Neuronal stem cell (in vitro differentiated cells): Measurements from ENCODE around the gene SP3.

Source experiments
- DNase-seq: peaks from one replicate; pipeline ENCODE4 v3.0.0-alpha.2; 2013; ENCODE audit warnings: low spot score
- H2AFZ ChIP-seq: one replicate; pipeline ENCODE4 v1.6.1; 2013; ENCODE audit warnings: mild to moderate bottlenecking, low read length, inconsistent platforms
- H2AK5ac ChIP-seq: 2 replicates; pipeline ENCODE4 v1.6.1; 2013; ENCODE audit warnings: low read depth, mild to moderate bottlenecking, inconsistent platforms, low read length, moderate library complexity, mixed read lengths
- H2BK120ac ChIP-seq: 2 replicates; pipeline ENCODE4 v1.6.1; 2013; ENCODE audit warnings: low read depth, mild to moderate bottlenecking, inconsistent platforms, low read length, moderate library complexity, mixed read lengths
- H2BK12ac ChIP-seq: one replicate; pipeline ENCODE4 v1.6.1; 2013; ENCODE audit warnings: low read length, inconsistent platforms
- H2BK15ac ChIP-seq: 2 replicates; pipeline ENCODE4 v1.6.1; 2013; ENCODE audit warnings: mild to moderate bottlenecking, low read length, inconsistent platforms, mixed read lengths
- H2BK5ac ChIP-seq: one replicate; pipeline ENCODE4 v1.6.1; 2013; ENCODE audit warnings: inconsistent platforms, mild to moderate bottlenecking, low read length, moderate library complexity
- H3K14ac ChIP-seq: one replicate; pipeline ENCODE4 v1.6.1; 2013; ENCODE audit warnings: low read length, inconsistent platforms
- H3K18ac ChIP-seq: 2 replicates; pipeline ENCODE4 v1.6.1; 2013; ENCODE audit warnings: low read length, inconsistent platforms
- H3K23ac ChIP-seq: 2 replicates; pipeline ENCODE4 v1.6.1; 2013; ENCODE audit warnings: low read depth, mild to moderate bottlenecking, mixed read lengths, low read length, inconsistent platforms; ENCODE audit not compliant: poor library complexity
- H3K27ac ChIP-seq: replicated peaks from 3 replicates; pipeline ENCODE4 v1.5.1; 2013; ENCODE audit warnings: low read length, inconsistent platforms
- H3K27me3 ChIP-seq, 3 experiments: 2 replicates each; pipeline ENCODE4 v1.6.1; 2013; ENCODE audit warnings: low read length in 3 of 3, mild to moderate bottlenecking in 2 of 3, inconsistent platforms in 1 of 3, low read depth in 1 of 3, mixed read lengths in 1 of 3, moderate library complexity in 1 of 3; ENCODE audit not compliant: control insufficient read depth in 3 of 3, insufficient read depth in 3 of 3
- H3K36me3 ChIP-seq, 2 donors: replicated peaks in 1 of 2; 2 replicates each; pipeline ENCODE4 v1.6.1; 2013; ENCODE audit warnings: low read length in 2 of 2; ENCODE audit not compliant: control insufficient read depth in 2 of 2, insufficient read depth in 2 of 2
- H3K4ac ChIP-seq: 2 replicates; pipeline ENCODE4 v1.6.1; 2013; ENCODE audit warnings: inconsistent platforms, mild to moderate bottlenecking, low read length, moderate library complexity
- H3K4me1 ChIP-seq, 2 donors: 1 replicate in 1 of 2; 2 replicates in 1 of 2; pipeline ENCODE4 v1.6.1; 2013; ENCODE audit warnings: low read length in 2 of 2, low read depth in 1 of 2; ENCODE audit not compliant: control insufficient read depth in 2 of 2, insufficient read depth in 1 of 2
- H3K4me2 ChIP-seq: one replicate; pipeline ENCODE4 v1.6.1; 2013; ENCODE audit warnings: mild to moderate bottlenecking, low read length, inconsistent platforms; ENCODE audit not compliant: insufficient read depth, poor library complexity, severe bottlenecking
- H3K4me3 ChIP-seq, 2 donors: 2 replicates each; pipeline ENCODE4 v1.5.1; 2013; ENCODE audit warnings: low read length in 2 of 2, mild to moderate bottlenecking in 2 of 2, inconsistent platforms in 1 of 2, moderate library complexity in 1 of 2
- H3K79me1 ChIP-seq: one replicate; pipeline ENCODE4 v1.6.1; 2013; ENCODE audit warnings: low read depth, mild to moderate bottlenecking, inconsistent platforms, low read length, moderate library complexity
- H3K9ac ChIP-seq: one replicate; pipeline ENCODE4 v1.6.1; 2013; ENCODE audit warnings: mild to moderate bottlenecking, low read depth, low read length, inconsistent platforms; ENCODE audit not compliant: poor library complexity
- H3K9me3 ChIP-seq, 2 donors: replicated peaks in 1 of 2; 2 replicates each; pipeline versions ENCODE3 to v1.6.1; 2013; ENCODE audit warnings: low read length in 2 of 2, mild to moderate bottlenecking in 2 of 2, inconsistent platforms in 1 of 2, low read depth in 1 of 2, mixed read lengths in 1 of 2, moderate library complexity in 1 of 2; ENCODE audit not compliant: control insufficient read depth in 2 of 2, insufficient read depth in 1 of 2
- H4K8ac ChIP-seq: one replicate; pipeline ENCODE4 v1.6.1; 2013; ENCODE audit warnings: low read depth, mild to moderate bottlenecking, inconsistent platforms, low read length, moderate library complexity
- H4K91ac ChIP-seq: one replicate; pipeline ENCODE4 v1.6.1; 2013; ENCODE audit warnings: low read length, low read depth, mild to moderate bottlenecking, inconsistent platforms; ENCODE audit not compliant: poor library complexity
- WGBS, 2 donors: extraction: QIAGEN DNeasy Blood & Tissue Kit; methylation state at CpG; one replicate each; pipeline ENCODE4 v1.1.7; 2013; ENCODE audit warnings: missing lambda C conversion rate in 2 of 2, mixed read lengths in 1 of 2; ENCODE audit not compliant: insufficient read length in 2 of 2, insufficient replicate concordance in 1 of 2; ENCODE audit errors: extremely low coverage in 2 of 2; 5-methylcytosine and 5-hydroxymethylcytosine counted together

Gene SP3

DNA sequence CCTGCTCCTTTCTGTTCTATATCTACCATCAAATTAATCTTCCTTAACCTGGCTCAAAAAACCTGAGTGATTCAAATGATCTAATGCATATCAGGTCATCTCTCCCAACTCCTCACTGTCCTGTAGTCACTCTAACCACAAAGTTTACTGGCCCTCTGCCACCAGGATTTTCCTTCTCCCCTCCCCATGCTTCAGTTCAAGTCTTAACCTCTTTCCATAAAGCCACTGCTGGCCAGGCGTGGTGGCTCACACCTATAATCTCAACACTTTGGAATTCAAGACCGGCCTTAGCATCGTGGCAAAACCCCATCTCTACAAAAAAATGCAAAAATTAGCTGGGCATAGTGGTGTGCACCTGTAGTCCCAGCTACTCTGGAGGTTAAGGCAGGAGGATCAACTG is 7.5 kb upstream of the SP3 start:
- no peak overlapping the region for H3K4me2 ChIP-seq
- no peak overlapping the region for H2BK120ac ChIP-seq
- H4K8ac ChIP-seq = no peak overlapping the region
- H3K36me3 ChIP-seq = no peaks in the 10 kb centered on the region
- no peaks in the 10 kb centered on the region for H3K79me1 ChIP-seq
- H3K4me3 ChIP-seq = no peak overlapping the region
- H3K9me3 ChIP-seq = no peaks in the 10 kb centered on the region
- H3K18ac ChIP-seq = no peak overlapping the region
- no peak overlapping the region for H3K14ac ChIP-seq
- H3K27me3 ChIP-seq = no peaks in the 10 kb centered on the region
- no peak overlapping the region for H3K23ac ChIP-seq
- no peak overlapping the region for H2AK5ac ChIP-seq
- H2BK15ac ChIP-seq = no peak overlapping the region
- H2BK5ac ChIP-seq = no peak overlapping the region
- H4K91ac ChIP-seq = no peak overlapping the region
- no peak overlapping the region for H2AFZ ChIP-seq
- no peak overlapping the region for H3K27ac ChIP-seq
- no peak overlapping the region for H2BK12ac ChIP-seq
- no peak overlapping the region for H3K4ac ChIP-seq
- DNase-seq = no peak
- no CpG with 5 or more reads among the region's 3 CpGs for WGBS, 2 donors
- no peaks in the 10 kb centered on the region for H3K4me1 ChIP-seq
- no peak overlapping the region for H3K9ac ChIP-seq

DNA sequence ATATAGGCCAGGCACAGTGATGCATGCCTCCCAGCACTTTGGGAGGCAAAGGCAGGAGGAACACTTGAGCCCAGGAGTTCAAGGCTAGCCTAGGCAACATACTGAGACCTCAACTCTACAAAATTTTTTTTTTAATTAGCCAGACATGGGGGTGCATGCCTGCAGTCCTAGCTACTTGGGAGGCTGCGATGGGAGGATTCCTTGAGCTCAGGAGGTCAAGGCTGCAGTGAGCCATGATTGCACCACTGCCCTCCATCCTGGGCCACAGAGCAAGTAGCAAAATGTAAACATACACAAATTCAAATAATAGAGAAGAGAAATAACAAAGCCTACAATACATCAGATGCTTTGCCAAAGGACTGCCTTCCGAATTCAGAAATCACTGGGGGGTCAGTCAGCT is 7.0 kb upstream of the SP3 start:
- H3K27me3 ChIP-seq = no peaks in the 10 kb centered on the region
- no peak overlapping the region for H4K91ac ChIP-seq
- H3K9ac ChIP-seq = no peak overlapping the region
- no peaks in the 10 kb centered on the region for H3K36me3 ChIP-seq
- H4K8ac ChIP-seq = no peak overlapping the region
- H3K4me3 ChIP-seq = no peak overlapping the region
- H3K27ac ChIP-seq = no peak overlapping the region
- H2BK12ac ChIP-seq = no peak overlapping the region
- no peak overlapping the region for H2AK5ac ChIP-seq
- WGBS, 2 donors = no CpG with 5 or more reads among the region's 2 CpGs
- no peak overlapping the region for H3K18ac ChIP-seq
- no peak overlapping the region for H3K4ac ChIP-seq
- no peak overlapping the region for H2AFZ ChIP-seq
- H3K4me1 ChIP-seq = no peaks in the 10 kb centered on the region
- no peak overlapping the region for H3K14ac ChIP-seq
- H3K9me3 ChIP-seq = no peaks in the 10 kb centered on the region
- H2BK120ac ChIP-seq = no peak overlapping the region
- no peak for DNase-seq
- H2BK5ac ChIP-seq = no peak overlapping the region
- H3K4me2 ChIP-seq = no peak overlapping the region
- no peak overlapping the region for H2BK15ac ChIP-seq
- no peak overlapping the region for H3K23ac ChIP-seq
- H3K79me1 ChIP-seq = no peaks in the 10 kb centered on the region

DNA sequence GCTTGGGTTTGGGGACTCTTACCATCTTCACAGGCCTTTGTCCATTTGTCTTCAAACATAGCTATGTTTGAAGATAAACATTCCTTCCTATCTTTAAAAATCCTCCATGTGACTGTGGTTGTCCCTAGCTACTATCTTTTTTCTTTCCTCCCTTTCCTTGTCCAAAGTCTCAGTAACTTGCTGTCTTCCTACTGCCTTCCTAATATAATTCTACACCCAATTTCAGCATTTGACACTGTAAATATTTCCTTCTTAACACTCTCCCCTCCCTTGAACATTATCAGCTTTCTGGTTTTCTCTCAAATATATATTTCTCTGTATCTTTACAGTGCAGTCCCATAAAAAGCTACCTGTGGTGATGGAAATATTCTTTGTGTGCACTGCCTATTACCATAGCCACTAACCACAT is 5.3 kb upstream of the SP3 start:
- no peak overlapping the region for H3K27ac ChIP-seq
- H3K4me3 ChIP-seq = no peak overlapping the region
- no peak for DNase-seq
- no peaks in the 10 kb centered on the region for H3K9me3 ChIP-seq
- H3K18ac ChIP-seq = no peak overlapping the region
- H2BK12ac ChIP-seq = no peak overlapping the region
- no peaks in the 10 kb centered on the region for H3K36me3 ChIP-seq
- no peak overlapping the region for H3K4me2 ChIP-seq
- no peak overlapping the region for H3K4ac ChIP-seq
- H3K9ac ChIP-seq = no peak overlapping the region
- H3K79me1 ChIP-seq = no peaks in the 10 kb centered on the region
- no peak overlapping the region for H2BK120ac ChIP-seq
- H3K27me3 ChIP-seq = no peaks in the 10 kb centered on the region
- H2AFZ ChIP-seq = no peak overlapping the region
- no peak overlapping the region for H2BK15ac ChIP-seq
- no peak overlapping the region for H4K8ac ChIP-seq
- no peak overlapping the region for H2BK5ac ChIP-seq
- H3K4me1 ChIP-seq = peaks cover 2 to 8% of the 10 kb centered on the region in 2 donors
- no peak overlapping the region for H4K91ac ChIP-seq
- H3K23ac ChIP-seq = no peak overlapping the region
- H3K14ac ChIP-seq = no peak overlapping the region
- H2AK5ac ChIP-seq = no peak overlapping the region

DNA sequence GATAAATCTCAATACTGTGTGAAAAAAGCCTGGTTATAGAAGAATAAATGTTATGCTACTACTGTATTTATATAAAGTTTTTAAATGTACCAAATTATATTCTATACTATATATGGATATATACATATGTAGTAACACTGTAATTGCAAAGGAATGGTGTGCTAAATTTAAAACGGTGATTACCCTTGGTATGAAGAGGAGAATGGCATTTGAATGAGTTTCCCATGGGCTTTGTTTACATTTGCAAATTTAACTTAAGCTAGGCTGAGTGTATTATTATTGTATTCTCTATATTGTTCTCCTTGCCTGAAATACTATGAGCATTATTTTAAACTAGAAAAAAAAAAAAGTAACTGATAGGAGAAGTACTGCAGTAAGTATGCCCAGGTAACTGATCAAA is 4.7 kb upstream of the SP3 start:
- H2AFZ ChIP-seq = no peak overlapping the region
- no peak overlapping the region for H3K9ac ChIP-seq
- no peak overlapping the region for H3K4ac ChIP-seq
- no peak overlapping the region for H2BK15ac ChIP-seq
- no CpG with 5 or more reads among the region's 1 CpG for WGBS, 2 donors
- no peak overlapping the region for H4K8ac ChIP-seq
- no peaks in the 10 kb centered on the region for H3K27me3 ChIP-seq
- no peak overlapping the region for H3K18ac ChIP-seq
- H3K36me3 ChIP-seq = no peaks in the 10 kb centered on the region
- H3K4me1 ChIP-seq = peaks cover 2 to 8% of the 10 kb centered on the region in 2 donors
- H3K4me2 ChIP-seq = no peak overlapping the region
- no peak overlapping the region for H2BK5ac ChIP-seq
- H3K23ac ChIP-seq = no peak overlapping the region
- no peak overlapping the region for H3K14ac ChIP-seq
- H3K79me1 ChIP-seq = peaks cover 1% of the 10 kb centered on the region
- DNase-seq = no peak
- H2BK120ac ChIP-seq = no peak overlapping the region
- H2AK5ac ChIP-seq = no peak overlapping the region
- no peaks in the 10 kb centered on the region for H3K9me3 ChIP-seq
- H4K91ac ChIP-seq = no peak overlapping the region
- H3K27ac ChIP-seq = no peak overlapping the region
- no peak overlapping the region for H2BK12ac ChIP-seq
- H3K4me3 ChIP-seq = no peak overlapping the region
